ENCODE data around the gene TYRO3.

GRCh38 chr15:41585127-41586047, 26.4 kb downstream of the TYRO3 start:
- peak; percentile 27 to 50 (median 47) for TF ChIP-seq CTCF (IDR thresholded peaks at IDR 0.05)
- TF ChIP-seq POLR2A (IDR thresholded peaks at IDR 0.05) = no peak

Data from testis (tissue), 2 donors.